GM23248 (cell line): ENCODE measurements around the gene KNOP1. TPM values are rescaled to one million over a fixed set of nuclear protein-coding genes. Genes with fewer than 3 reads are reported as not detected.
"Not testable (repeated sequence)": the region's sequence is repeated elsewhere in the genome, so short reads cannot be mapped to it uniquely, and the experiment has no call there.

Experiments
- DNase-seq: peaks from one replicate; pipeline ENCODE4 v3.0.0-alpha.2; 2015
- H2AFZ ChIP-seq: fragments of 200-600 bp; sonication (generic); 2 replicates; pipeline ENCODE4 v1.6.1; 2016; ENCODE audit warnings: antibody characterized with exemption
- H3F3A ChIP-seq: fragments of 200-600 bp; sonication (generic); 2 replicates; pipeline ENCODE4 v1.6.1; 2016; ENCODE audit warnings: mild to moderate bottlenecking, antibody characterized with exemption, mixed run types; ENCODE audit not compliant: insufficient read depth
- H3K27ac ChIP-seq: fragments of 200-600 bp; sonication (generic); 2 replicates; pipeline ENCODE4 v1.5.1; 2016; ENCODE audit warnings: mild to moderate bottlenecking
- H3K27me3 ChIP-seq: fragments of 200-600 bp; sonication (generic); replicated peaks from 2 replicates; pipeline ENCODE4 v1.6.1; 2016; ENCODE audit warnings: mild to moderate bottlenecking; ENCODE audit not compliant: insufficient read depth
- H3K36me3 ChIP-seq: fragments of 200-600 bp; sonication (generic); 2 replicates; pipeline ENCODE4 v1.6.1; 2016; ENCODE audit warnings: low read depth, mild to moderate bottlenecking
- H3K4me1 ChIP-seq: fragments of 200-600 bp; sonication (generic); 2 replicates; pipeline ENCODE4 v1.6.1; 2016; ENCODE audit warnings: mild to moderate bottlenecking; ENCODE audit not compliant: insufficient read depth
- H3K4me2 ChIP-seq: fragments of 200-600 bp; sonication (generic); one replicate; pipeline ENCODE4 v1.6.1; 2016; ENCODE audit warnings: mild to moderate bottlenecking; ENCODE audit not compliant: unreplicated experiment
- H3K4me3 ChIP-seq: fragments of 200-600 bp; sonication (generic); 2 replicates; pipeline ENCODE4 v1.5.1; 2016; ENCODE audit warnings: mild to moderate bottlenecking
- H3K79me2 ChIP-seq: fragments of 200-600 bp; sonication (generic); 2 replicates; pipeline ENCODE4 v1.6.1; 2016; ENCODE audit warnings: mild to moderate bottlenecking; ENCODE audit not compliant: insufficient read depth
- H3K9ac ChIP-seq: fragments of 200-600 bp; sonication (generic); 2 replicates; pipeline ENCODE4 v1.6.1; 2016; ENCODE audit warnings: mild to moderate bottlenecking
- H3K9me2 ChIP-seq: fragments of 200-600 bp; sonication (generic); 2 replicates; pipeline ENCODE4 v1.6.1; 2016; ENCODE audit warnings: mixed run types, mild to moderate bottlenecking, moderate library complexity; ENCODE audit not compliant: insufficient read depth
- H3K9me3 ChIP-seq: fragments of 200-600 bp; sonication (generic); one replicate; pipeline ENCODE4 v1.6.1; 2017; ENCODE audit warnings: low read depth
- H4K20me1 ChIP-seq: fragments of 200-600 bp; sonication (generic); 2 replicates; pipeline ENCODE4 v1.6.0; 2016; ENCODE audit not compliant: insufficient read depth
- EZH2 ChIP-seq: fragments of 200-600 bp; sonication (generic); IDR thresholded peaks from 2 replicates; pipeline ENCODE4 v1.6.1; 2018; ENCODE audit warnings: antibody characterized with exemption, mild to moderate bottlenecking; ENCODE audit not compliant: insufficient read depth, poor library complexity, severe bottlenecking
- EZH2phosphoT487 ChIP-seq: fragments of 200-600 bp; sonication (generic); IDR thresholded peaks from 2 replicates; pipeline ENCODE4 v1.6.1; 2018; ENCODE audit warnings: antibody characterized with exemption, moderate library complexity, mild to moderate bottlenecking, low read depth; ENCODE audit not compliant: insufficient read depth
- WGBS, 2 experiments: methylation state at CpG; one replicate each; pipeline ENCODE4 v1.1.6; 2015 to 2017; ENCODE audit warnings: low lambda C conversion rate in 2 of 2, low coverage in 1 of 2; ENCODE audit errors: missing lambda C conversion rate in 2 of 2; 5-methylcytosine and 5-hydroxymethylcytosine counted together
- in situ Hi-C: fragments of 300-500 bp; cut with MboI; formaldehyde crosslinking; loops from 2 replicates; pipeline ENCODE4 v1.15.0; 2020
- polyA plus RNA-seq: library from polyadenylated mRNA; unstranded; fragments of >200 nt; fragmentation: Nextera tagmentation; extraction: Ambion mirVana; gene quantifications from 2 replicates; pipeline ENCODE4 v1.2.1, GENCODE V29; 2016
- total RNA-seq: library from RNA; depleted of rRNA; stranded (reverse); fragments of >200 nt; shearing (Covaris generic); gene quantifications from 2 replicates; pipeline ENCODE4 v1.2.3, GENCODE V29; 2014

The KNOP1 gene
- total and polyA plus RNA-seq, 2 experiments from 2014 or later = 8.0 to 15.6 TPM

- Histone ChIP-seq H3K9ac (no peak overlapping the region), H3K9me2 (no peaks in the 10 kb centered on the region), H3K79me2 (peaks cover 22% of the 10 kb centered on the region), H3K27me3 (no peaks in the 10 kb centered on the region), H2AFZ (no peak overlapping the region), H3K4me3 (no peak overlapping the region), H3K9me3 (no peaks in the 10 kb centered on the region), H4K20me1 (no peaks in the 10 kb centered on the region), H3K27ac (no peak overlapping the region), H3F3A (peaks cover 4% of the 10 kb centered on the region; the same call in 1 of the 2 replicates), H3K4me2 (no peak overlapping the region), H3K4me1 (peaks cover 4% of the 10 kb centered on the region; the same call in 1 of the 2 replicates), H3K36me3 (no peaks in the 10 kb centered on the region)
- DNase-seq = no peak
- WGBS, 2 experiments = 80 to 83% methylated on average over 11 of the region's 11 CpGs
- TF ChIP-seq EZH2phosphoT487 = no peak
- TF ChIP-seq EZH2 = no peak
- in situ Hi-C loops = no loop called here
Measured at GRCh38 chr16:19722269-19722952, 4.4 kb upstream of the KNOP1 start.

GRCh38 chr16:19718624-19718965 is 568 bp upstream of the KNOP1 start:
- Histone ChIP-seq H3K4me1 (peaks cover 13% of the 10 kb centered on the region; the same call in 1 of the 2 replicates), H3K9ac (peak overlapping the region; percentile 95), H3K79me2 (peaks cover 59% of the 10 kb centered on the region), H3K4me3 (peak overlapping the region; percentile 93), H3K36me3 (peaks cover 4% of the 10 kb centered on the region; the same call in 1 of the 2 replicates), H3K27ac (peak overlapping the region; percentile 86), H4K20me1 (no peaks in the 10 kb centered on the region), H3K27me3 (no peaks in the 10 kb centered on the region), H3K9me2 (no peaks in the 10 kb centered on the region), H3F3A (peaks cover 8% of the 10 kb centered on the region; the same call in 1 of the 2 replicates), H3K4me2 (peak overlapping the region; percentile 93), H3K9me3 (no peaks in the 10 kb centered on the region), H2AFZ (peak overlapping the region; percentile 100)
- 1 to 2% methylated on average over 13 to 21 of the region's 21 CpGs for WGBS, 2 experiments
- in situ Hi-C loops = loop anchor here (10.0 kb wide), 1 partner anchor 166 kb away; the partner anchor contains the start of gene GPRC5B
- TF ChIP-seq EZH2 (no peak), EZH2phosphoT487 (no peak)
- peak; percentile 52 for DNase-seq

DNA sequence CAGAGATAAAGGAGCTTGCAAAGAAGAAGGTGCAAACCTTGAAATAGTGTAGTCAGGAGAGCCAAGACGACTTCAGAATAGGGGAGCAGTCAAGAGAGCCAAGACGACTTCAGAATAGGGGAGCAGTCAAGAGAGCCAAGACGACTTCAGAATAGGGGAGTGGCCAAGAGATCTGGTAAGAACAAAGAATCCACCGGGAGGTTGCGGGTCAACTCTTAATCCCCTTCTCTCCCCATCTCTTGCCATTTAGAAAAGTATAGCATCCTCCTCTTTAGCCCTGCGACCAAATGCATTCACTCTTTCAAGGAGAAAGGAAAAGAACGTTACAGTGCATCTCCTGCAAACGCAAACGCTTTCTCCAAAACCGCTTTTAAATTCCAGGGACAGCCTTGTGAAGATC is 713 bp downstream of the KNOP1 start:
- Histone ChIP-seq H3K9ac (peak overlapping the region; percentile 95), H3K4me2 (peak overlapping the region; percentile 98), H3F3A (peaks cover 8% of the 10 kb centered on the region; the same call in 1 of the 2 replicates), H3K79me2 (peaks cover 68% of the 10 kb centered on the region), H3K4me3 (peak overlapping the region; percentile 93), H2AFZ (peak overlapping the region; percentile 100), H3K27me3 (no peaks in the 10 kb centered on the region), H3K27ac (peak overlapping the region; percentile 86), H3K36me3 (peaks cover 4% of the 10 kb centered on the region; the same call in 1 of the 2 replicates), H3K9me3 (no peaks in the 10 kb centered on the region), H3K4me1 (peaks cover 13% of the 10 kb centered on the region; the same call in 1 of the 2 replicates), H3K9me2 (no peaks in the 10 kb centered on the region), H4K20me1 (no peaks in the 10 kb centered on the region)
- in situ Hi-C loops = loop anchor here (10.0 kb wide), 1 partner anchor 167 kb away; the partner anchor contains the start of gene GPRC5B
- WGBS, 2 experiments = 0 to 1% methylated on average over 10 of the region's 10 CpGs
- peak; percentile 40 for DNase-seq
- TF ChIP-seq EZH2 (no peak), EZH2phosphoT487 (no peak)

- peaks cover 13% of the 10 kb centered on the region; the same call in 1 of the 2 replicates for H3K4me1 ChIP-seq
- H3K27ac ChIP-seq = peak overlapping the region; percentile 86
- not testable (repeated sequence) for H3K9me3 ChIP-seq, H3K27me3 ChIP-seq, DNase-seq, H3K36me3 ChIP-seq, H3F3A ChIP-seq, H4K20me1 ChIP-seq, H3K9me2 ChIP-seq
- in situ Hi-C loops = loop anchor here (10.0 kb wide), 1 partner anchor 168 kb away; the partner anchor contains the start of gene GPRC5B
- H3K79me2 ChIP-seq = peaks cover 74% of the 10 kb centered on the region
- H3K9ac ChIP-seq = peak overlapping the region; percentile 95
- peak overlapping the region; percentile 100 for H2AFZ ChIP-seq
- 21 to 24% methylated on average over 11 of the region's 11 CpGs for WGBS, 2 experiments
- peak overlapping the region; percentile 98 for H3K4me2 ChIP-seq
- peak overlapping the region; percentile 93 for H3K4me3 ChIP-seq
Measured at GRCh38 chr16:19716728-19717127, 1.3 kb downstream of the KNOP1 start.
